Neural progenitor cell (in vitro differentiated cells): ENCODE data around the gene TMUB2. TPM values are rescaled to one million over a fixed set of nuclear protein-coding genes. Genes with fewer than 3 reads are reported as not detected.

Experiments used
- DNase-seq: peaks from one replicate; pipeline ENCODE4 v3.0.0-alpha.2; 2016; ENCODE audit warnings: low spot score
- H2AFZ ChIP-seq: fragments of 200-600 bp; sonication (generic); replicated peaks from 2 replicates; pipeline ENCODE4 v1.6.1; 2016; ENCODE audit warnings: antibody characterized with exemption
- H3F3A ChIP-seq: fragments of 200-600 bp; sonication (generic); 2 replicates; pipeline ENCODE4 v1.6.1; 2016; ENCODE audit warnings: antibody characterized with exemption, low read depth
- H3K27ac ChIP-seq: fragments of 200-600 bp; sonication (generic); 2 replicates; pipeline ENCODE4 v1.5.1; 2016; ENCODE audit warnings: mild to moderate bottlenecking
- H3K27me3 ChIP-seq: fragments of 200-600 bp; sonication (generic); 2 replicates; pipeline ENCODE4 v1.6.1; 2016; ENCODE audit warnings: mild to moderate bottlenecking, moderate library complexity
- H3K36me3 ChIP-seq: fragments of 200-600 bp; sonication (generic); 2 replicates; pipeline ENCODE4 v1.5.1; 2016
- H3K4me1 ChIP-seq: fragments of 200-600 bp; sonication (generic); 2 replicates; pipeline ENCODE4 v1.6.1; 2016; ENCODE audit warnings: mixed run types
- H3K4me2 ChIP-seq: fragments of 200-600 bp; sonication (generic); 2 replicates; pipeline ENCODE4 v1.6.1; 2016
- H3K4me3 ChIP-seq: fragments of 200-600 bp; sonication (generic); 2 replicates; pipeline ENCODE4 v1.5.1; 2016
- H3K79me2 ChIP-seq: fragments of 200-600 bp; sonication (generic); 2 replicates; pipeline ENCODE4 v1.6.1; 2016; ENCODE audit warnings: low read depth
- H3K9ac ChIP-seq: fragments of 200-600 bp; sonication (generic); 2 replicates; pipeline ENCODE4 v1.6.1; 2016
- H3K9me3 ChIP-seq: fragments of 200-600 bp; sonication (generic); 2 replicates; pipeline ENCODE4 v1.5.1; 2016; ENCODE audit warnings: low read depth
- H4K20me1 ChIP-seq: fragments of 200-600 bp; sonication (generic); 2 replicates; pipeline ENCODE4 v1.6.1; 2016; ENCODE audit warnings: low read depth
- H3K27ac Mint-ChIP-seq: 3 replicates; pipeline ENCODE4 v1.8.0; 2021; ENCODE audit warnings: mixed read lengths
- H3K27me3 Mint-ChIP-seq: 2 replicates; pipeline ENCODE4 v1.8.0; 2022; ENCODE audit warnings: low read depth, mild to moderate bottlenecking, inconsistent platforms, moderate library complexity, mixed read lengths; ENCODE audit not compliant: insufficient read depth
- H3K36me3 Mint-ChIP-seq: 3 replicates; pipeline ENCODE4 v1.8.0; 2021; ENCODE audit warnings: mixed read lengths
- H3K4me1 Mint-ChIP-seq: 3 replicates; pipeline ENCODE4 v1.8.0; 2021; ENCODE audit warnings: mixed read lengths
- H3K4me3 Mint-ChIP-seq: 3 replicates; pipeline ENCODE4 v1.8.0; 2021; ENCODE audit warnings: mild to moderate bottlenecking, moderate library complexity, mixed read lengths
- H3K9me3 Mint-ChIP-seq: 3 replicates; pipeline ENCODE4 v1.8.0; 2020; ENCODE audit warnings: mixed read lengths
- CTCF ChIP-seq: fragments of 200-600 bp; sonication (generic); IDR thresholded peaks from 2 replicates; pipeline ENCODE4 v1.5.1; 2017; ENCODE audit warnings: antibody characterized with exemption, mild to moderate bottlenecking
- EZH2 ChIP-seq: fragments of 200-600 bp; sonication (generic); IDR thresholded peaks from 2 replicates; pipeline ENCODE4 v1.6.1; 2017; ENCODE audit warnings: antibody characterized with exemption, mild to moderate bottlenecking, moderate library complexity
- EZH2phosphoT487 ChIP-seq: fragments of 200-600 bp; sonication (generic); IDR thresholded peaks from 2 replicates; pipeline ENCODE4 v1.6.1; 2017; ENCODE audit warnings: antibody characterized with exemption
- total RNA-seq: library from RNA; depleted of rRNA; stranded (reverse); fragments of >200 nt; gene quantifications from 2 replicates; pipeline ENCODE4 v1.2.3, GENCODE V29; 2015; ENCODE audit warnings: low replicate concordance

Gene TMUB2
- total RNA-seq, 1 donor from 2014 or later, result 16.6 TPM

- H4K20me1 ChIP-seq, result no peaks in the 10 kb centered on the region
- no peaks in the 10 kb centered on the region for H3K4me1 ChIP-seq
- H3K4me3 ChIP-seq, result no peak overlapping the region
- no peaks in the 10 kb centered on the region for H3K79me2 ChIP-seq
- no peak overlapping the region for H3K27ac ChIP-seq
- no peak overlapping the region for H3K9ac ChIP-seq
- Mint-ChIP-seq H3K4me1 (no peaks in the 10 kb centered on the region), H3K27ac (no peak overlapping the region), H3K9me3 (no peaks in the 10 kb centered on the region), H3K4me3 (no peak overlapping the region), H3K27me3 (peaks cover 2% of the 10 kb centered on the region), H3K36me3 (peaks cover 14% of the 10 kb centered on the region)
- no peak overlapping the region for H2AFZ ChIP-seq
- TF ChIP-seq EZH2, result no peak
- TF ChIP-seq CTCF, result no peak
- no peak for TF ChIP-seq EZH2phosphoT487
- H3K9me3 ChIP-seq, result no peaks in the 10 kb centered on the region
- no peak overlapping the region for H3K4me2 ChIP-seq
- no peaks in the 10 kb centered on the region for H3K27me3 ChIP-seq
- no peaks in the 10 kb centered on the region for H3K36me3 ChIP-seq
- H3F3A ChIP-seq, result no peaks in the 10 kb centered on the region
- no peak for DNase-seq
Observed at GRCh38 chr17:44159519-44160210, 27.1 kb upstream of the TMUB2 start.

- Histone ChIP-seq H3K9me3 (no peaks in the 10 kb centered on the region), H3F3A (peaks cover 3% of the 10 kb centered on the region), H3K27me3 (no peaks in the 10 kb centered on the region), H3K4me3 (no peak overlapping the region), H3K79me2 (no peaks in the 10 kb centered on the region), H3K4me1 (no peaks in the 10 kb centered on the region), H2AFZ (no peak overlapping the region), H4K20me1 (no peaks in the 10 kb centered on the region), H3K36me3 (no peaks in the 10 kb centered on the region), H3K4me2 (no peak overlapping the region), H3K9ac (no peak overlapping the region), H3K27ac (no peak overlapping the region)
- Mint-ChIP-seq H3K27me3 (peaks cover 3% of the 10 kb centered on the region), H3K9me3 (no peaks in the 10 kb centered on the region), H3K4me3 (no peak overlapping the region), H3K4me1 (peaks cover 11% of the 10 kb centered on the region), H3K36me3 (peaks cover 2% of the 10 kb centered on the region), H3K27ac (no peak overlapping the region)
- TF ChIP-seq CTCF (no peak), EZH2 (no peak), EZH2phosphoT487 (no peak)
- DNase-seq, result no peak
Observed at GRCh38 chr17:44164476-44164875, 22.3 kb upstream of the TMUB2 start.

GRCh38 chr17:44167181-44167861 is 19.5 kb upstream of the TMUB2 start:
- Histone ChIP-seq H3F3A (peaks cover 3% of the 10 kb centered on the region), H3K79me2 (no peaks in the 10 kb centered on the region), H3K36me3 (no peaks in the 10 kb centered on the region), H3K9ac (no peak overlapping the region), H3K4me2 (no peak overlapping the region), H3K4me3 (no peak overlapping the region), H4K20me1 (no peaks in the 10 kb centered on the region), H3K4me1 (peaks cover 11% of the 10 kb centered on the region), H3K9me3 (no peaks in the 10 kb centered on the region), H3K27ac (no peak overlapping the region), H3K27me3 (no peaks in the 10 kb centered on the region), H2AFZ (no peak overlapping the region)
- no peak for DNase-seq
- Mint-ChIP-seq H3K27ac (no peak overlapping the region), H3K9me3 (no peaks in the 10 kb centered on the region), H3K4me1 (peaks cover 21% of the 10 kb centered on the region), H3K36me3 (no peaks in the 10 kb centered on the region), H3K4me3 (no peak overlapping the region), H3K27me3 (peaks cover 5% of the 10 kb centered on the region)
- TF ChIP-seq CTCF (no peak), EZH2phosphoT487 (no peak), EZH2 (no peak)
